HG03565 (cell line): ENCODE measurements around the gene ITPK1.
"Not testable (repeated sequence)": the region's sequence is repeated elsewhere in the genome, so short reads cannot be mapped to it uniquely, and the experiment has no call there.

Experiments used
- ATAC-seq: cut with Tn5 transposase; IDR thresholded peaks from one replicate; pipeline ENCODE4 v1.9.1; 2021; ENCODE audit warnings: mild to moderate bottlenecking, moderate library complexity; ENCODE audit not compliant: unreplicated experiment

Gene ITPK1

GRCh38 chr14:93105856-93106255, 9.9 kb downstream of the ITPK1 start:
- ATAC-seq: not testable (repeated sequence)

GRCh38 chr14:93105362-93105761, 10.4 kb downstream of the ITPK1 start:
- no peak for ATAC-seq

- no peak for ATAC-seq
Observed at GRCh38 chr14:93104961-93105360, 10.8 kb downstream of the ITPK1 start.

GRCh38 chr14:93103392-93104080, 12.2 kb downstream of the ITPK1 start:
- peak; percentile 77 for ATAC-seq

- no peak for ATAC-seq
Observed at GRCh38 chr14:93102141-93102540, 13.6 kb downstream of the ITPK1 start.

- ATAC-seq: no peak
Observed at GRCh38 chr14:93101181-93101580, 14.5 kb downstream of the ITPK1 start.

GRCh38 chr14:93100570-93100969, 15.2 kb downstream of the ITPK1 start:
- no peak for ATAC-seq

GRCh38 chr14:93100100-93100499, 15.6 kb downstream of the ITPK1 start:
- ATAC-seq: no peak

- ATAC-seq: no peak
Observed at GRCh38 chr14:93099643-93100042, 16.1 kb downstream of the ITPK1 start.

- no peak for ATAC-seq
Observed at GRCh38 chr14:93099196-93099595, 16.5 kb downstream of the ITPK1 start.

GRCh38 chr14:93096691-93097322, 18.9 kb downstream of the ITPK1 start:
- ATAC-seq: no peak

GRCh38 chr14:93095742-93096510, 19.8 kb downstream of the ITPK1 start:
- ATAC-seq: no peak

- no peak for ATAC-seq
Observed at GRCh38 chr14:93094121-93094918, 21.4 kb downstream of the ITPK1 start.

GRCh38 chr14:93092606-93093556, 22.8 kb downstream of the ITPK1 start:
- ATAC-seq: no peak

- no peak for ATAC-seq
Observed at GRCh38 chr14:93091666-93092065, 24.1 kb downstream of the ITPK1 start.

- ATAC-seq: no peak
Observed at GRCh38 chr14:93090826-93091555, 24.7 kb downstream of the ITPK1 start.

- ATAC-seq: no peak
Observed at GRCh38 chr14:93089521-93090269, 26.0 kb downstream of the ITPK1 start.

- ATAC-seq: no peak
Observed at GRCh38 chr14:93086441-93087055, 29.2 kb downstream of the ITPK1 start.
